Stimulated activated CD4-positive, alpha-beta T cell treated with anti-CD3 and anti-CD28 coated beads, Interleukin-2, amount 100 ng/mL, for 4 hours (primary cell): ENCODE results near the gene PTCH1.
A peak's percentile ranks its signal among the peaks of the same experiment; 100 is the strongest.

Source experiments
- DNase-seq: peaks from one replicate; pipeline ENCODE4 v3.0.0-alpha.2; 2020; ENCODE audit warnings: low read depth

PTCH1 gene

GRCh38 chr9:95516734-95517558 lies at the start of gene PTCH1:
TSS of gene PTCH1 (minus strand) at chr9:95516971.
- DNase-seq = no peak

- DNase-seq = no peak
Measured at GRCh38 chr9:95565982-95566381, 49.2 kb upstream of the PTCH1 start.

GRCh38 chr9:95561913-95562312 lies 45.1 kb upstream of the PTCH1 start:
- DNase-seq = no peak

- DNase-seq = no peak
Measured at GRCh38 chr9:95557142-95557541, 40.4 kb upstream of the PTCH1 start.

GRCh38 chr9:95556521-95556920 lies 39.8 kb upstream of the PTCH1 start:
- no peak for DNase-seq

- peak; percentile 3 for DNase-seq
Measured at GRCh38 chr9:95552814-95553546, 36.2 kb upstream of the PTCH1 start.

- DNase-seq = no peak
Measured at GRCh38 chr9:95552255-95552654, 35.5 kb upstream of the PTCH1 start.

- DNase-seq = no peak
Measured at GRCh38 chr9:95551406-95551805, 34.6 kb upstream of the PTCH1 start.

- DNase-seq = no peak
Measured at GRCh38 chr9:95545831-95546567, 29.2 kb upstream of the PTCH1 start.

- no peak for DNase-seq
Measured at GRCh38 chr9:95533996-95534680, 17.4 kb upstream of the PTCH1 start.

- no peak for DNase-seq
Measured at GRCh38 chr9:95529910-95530309, 13.1 kb upstream of the PTCH1 start.

- DNase-seq = no peak
Measured at GRCh38 chr9:95528908-95529502, 12.2 kb upstream of the PTCH1 start.

- no peak for DNase-seq
Measured at GRCh38 chr9:95522871-95523370, 6.2 kb upstream of the PTCH1 start.

- DNase-seq = no peak
Measured at GRCh38 chr9:95521699-95522098, 4.9 kb upstream of the PTCH1 start.

- DNase-seq = no peak
Measured at GRCh38 chr9:95517559-95518425, 1.0 kb upstream of the PTCH1 start.

GRCh38 chr9:95516221-95516733 lies 494 bp downstream of the PTCH1 start:
- no peak for DNase-seq

GRCh38 chr9:95515272-95516113 lies 1.3 kb downstream of the PTCH1 start:
- no peak for DNase-seq

GRCh38 chr9:95514342-95514741 lies 2.4 kb downstream of the PTCH1 start:
- no peak for DNase-seq

GRCh38 chr9:95513711-95514110 lies 3.1 kb downstream of the PTCH1 start:
- DNase-seq = no peak
